HepG2 (cell line): ENCODE results near the gene SRRM2. TPM values are rescaled to one million over a fixed set of nuclear protein-coding genes. Genes with fewer than 3 reads are reported as not detected.

ENCODE experiments used
- ELF3 ChIP-seq: IDR thresholded peaks from 2 replicates; pipeline ENCODE4 v1.6.1; 2016; ENCODE audit warnings: missing genetic modification reagents, missing compliant biosample characterization
- HHEX ChIP-seq: IDR thresholded peaks from 2 replicates; pipeline ENCODE4 v1.6.1; 2016; ENCODE audit warnings: control low read depth
- HNF4G ChIP-seq, 2 experiments: sonication (generic) in 1 of 2; formaldehyde crosslinking in 1 of 2; IDR thresholded peaks; 2 replicates each; pipeline versions ENCODE4 v1.4.0 to v1.6.1; 2011 to 2020; ENCODE audit warnings: borderline replicate concordance in 2 of 2, low read depth in 2 of 2, mild to moderate bottlenecking in 2 of 2, low read length in 1 of 2, missing genetic modification reagents in 1 of 2, moderate library complexity in 1 of 2
- MTF1 ChIP-seq: sonication (generic); formaldehyde crosslinking; IDR thresholded peaks from 2 replicates; pipeline ENCODE4 v1.5.0; 2020; ENCODE audit warnings: missing genetic modification reagents
- NBN ChIP-seq: fragments of 450-650 bp; conservative IDR thresholded peaks from 2 replicates; pipeline ENCODE4 v1.6.1; 2017
- PAF1 ChIP-seq: IDR thresholded peaks from 2 replicates; pipeline ENCODE4 v1.6.1; 2016; ENCODE audit warnings: missing genetic modification reagents, missing compliant biosample characterization
- RARA ChIP-seq: IDR thresholded peaks from 2 replicates; pipeline ENCODE4 v1.6.1; 2016; ENCODE audit warnings: missing genetic modification reagents, missing compliant biosample characterization
- SUZ12 ChIP-seq: fragments of 150-350 bp; IDR thresholded peaks from 2 replicates; pipeline ENCODE4 v1.6.1; 2014; ENCODE audit warnings: low read depth, low read length
- TFAP4 ChIP-seq: sonication (generic); IDR thresholded peaks from 2 replicates; pipeline ENCODE4 v1.6.1; 2016; ENCODE audit warnings: low read depth, borderline replicate concordance
- ZMAT5 ChIP-seq: sonication (generic); formaldehyde crosslinking; IDR thresholded peaks from 2 replicates; pipeline ENCODE4 v1.5.0; 2020; ENCODE audit warnings: mild to moderate bottlenecking, low read depth, missing genetic modification reagents, borderline replicate concordance
- ZNF205 ChIP-seq: IDR thresholded peaks from 2 replicates; pipeline ENCODE4 v1.6.1; 2018; ENCODE audit warnings: missing biosample characterization, missing genetic modification reagents
- ZNF605 ChIP-seq: sonication (generic); formaldehyde crosslinking; IDR thresholded peaks from 2 replicates; pipeline ENCODE4 v1.8.0; 2022; ENCODE audit warnings: mild to moderate bottlenecking, missing genetic modification reagents
- ZNF629 ChIP-seq: sonication (generic); formaldehyde crosslinking; conservative IDR thresholded peaks from 2 replicates; pipeline ENCODE4 v1.5.0; 2020; ENCODE audit warnings: missing genetic modification reagents
- ZNF678 ChIP-seq: sonication (generic); formaldehyde crosslinking; IDR thresholded peaks from 2 replicates; pipeline ENCODE4 v1.4.0; 2020; ENCODE audit warnings: mild to moderate bottlenecking, missing genetic modification reagents
- ZNF691 ChIP-seq: sonication (generic); formaldehyde crosslinking; IDR thresholded peaks from 2 replicates; pipeline ENCODE4 v1.4.0; 2020; ENCODE audit warnings: missing genetic modification reagents, low read depth, mild to moderate bottlenecking, borderline replicate concordance
- ZNF761 ChIP-seq: sonication (generic); formaldehyde crosslinking; conservative IDR thresholded peaks from 2 replicates; pipeline ENCODE4 v1.4.0; 2020; ENCODE audit warnings: mild to moderate bottlenecking, missing genetic modification reagents
- ZSCAN21 ChIP-seq: sonication (generic); formaldehyde crosslinking; IDR thresholded peaks from 2 replicates; pipeline ENCODE4 v1.8.0; 2022; ENCODE audit warnings: mild to moderate bottlenecking, missing genetic modification reagents, moderate library complexity, borderline replicate concordance
- polyA plus RNA-seq, 8 experiments: library from polyadenylated mRNA; depleted of rRNA in 3 of 8; stranded (reverse) in 7 of 8; unstranded in 1 of 8; fragments of >200 nt; fragmentation: Illumina TruSeq in 4 of 8; extraction: Trizol in 4 of 8; gene quantifications; 2 replicates each; pipeline versions ENCODE4 v1.2.1 to v1.2.3, GENCODE V29; 2011 to 2016; ENCODE audit warnings: low read depth in 4 of 8, missing spikeins in 1 of 8, mixed read lengths in 1 of 8; ENCODE audit not compliant: insufficient read depth in 1 of 8
- total RNA-seq, 5 experiments: library from RNA; depleted of rRNA; stranded (reverse); fragments of >200 nt; fragmentation: Illumina TruSeq; extraction: Trizol; gene quantifications; 2 replicates each; pipeline ENCODE4 v1.2.3, GENCODE V29; 2016; ENCODE audit warnings: low read depth in 1 of 5
- TF ChIP-seq, protein P1 (sequence below): sonication (generic); formaldehyde crosslinking; IDR thresholded peaks from 2 replicates; pipeline ENCODE4 v1.8.0; 2022; ENCODE audit warnings: mild to moderate bottlenecking, missing genetic modification reagents, moderate library complexity
- TF ChIP-seq, protein P2 (sequence below): IDR thresholded peaks from 2 replicates; pipeline ENCODE4 v1.6.1; 2016; ENCODE audit warnings: missing biosample characterization, missing genetic modification reagents, low read depth
- TF ChIP-seq, protein P3 (sequence below): sonication (generic); formaldehyde crosslinking; IDR thresholded peaks from 2 replicates; pipeline ENCODE4 v1.4.0; 2020; ENCODE audit warnings: mild to moderate bottlenecking, missing genetic modification reagents
- TF ChIP-seq, protein P4 (sequence below): sonication (generic); formaldehyde crosslinking; IDR thresholded peaks from 2 replicates; pipeline ENCODE4 v1.5.0; 2020; ENCODE audit warnings: missing genetic modification reagents

SRRM2 gene
- total and polyA plus RNA-seq, 2 of the 13 experiments (the other 11 are each of a cell fraction or from before 2014, with no cell fraction given) = 50.4 to 112 TPM

DNA sequence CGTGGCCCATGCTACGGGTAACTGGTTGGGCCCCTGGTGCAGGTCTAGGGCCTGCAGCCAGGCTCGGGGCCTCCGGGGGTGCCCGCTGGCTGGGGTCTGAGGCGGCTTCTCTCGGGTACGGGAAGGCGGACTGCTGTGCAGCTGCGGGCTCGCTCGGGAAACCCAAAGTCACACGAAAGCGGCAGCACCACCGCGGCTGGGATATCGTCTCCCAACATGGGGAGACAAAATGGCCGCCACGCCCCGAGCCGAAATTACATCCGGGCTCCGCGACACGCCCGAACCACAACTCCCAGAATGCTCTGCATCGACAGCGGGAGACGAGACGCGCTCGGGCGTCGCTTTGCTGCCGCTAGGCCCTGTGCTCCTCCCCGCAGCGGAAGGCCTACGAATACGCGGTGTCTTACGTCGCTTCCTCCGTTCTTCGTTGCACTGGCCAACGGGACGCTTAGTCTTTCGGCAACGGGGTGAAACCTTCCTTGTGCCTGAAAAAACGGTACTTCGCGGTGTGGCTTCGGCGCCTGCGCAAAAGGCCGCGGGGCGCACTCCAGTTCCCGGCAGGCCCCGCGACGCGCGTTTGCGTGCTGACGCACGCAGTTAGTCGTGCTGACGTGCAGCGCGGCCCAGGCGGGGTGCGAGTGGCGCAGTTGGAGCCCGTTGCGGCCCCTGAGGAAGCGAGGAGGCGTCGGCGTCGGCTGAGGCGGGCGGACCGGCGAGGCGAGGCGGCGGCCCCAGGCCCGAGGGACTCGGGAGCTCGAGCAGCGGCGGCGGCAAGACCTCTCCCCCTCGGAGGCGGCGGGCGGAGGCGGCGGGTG, at the start of gene SRRM2 (continued):
- peak; percentile 74; the same call in 1 of the 2 replicates for TF ChIP-seq ZNF761 (CRISPR knock-in tag)
- TF ChIP-seq, protein P1, sequence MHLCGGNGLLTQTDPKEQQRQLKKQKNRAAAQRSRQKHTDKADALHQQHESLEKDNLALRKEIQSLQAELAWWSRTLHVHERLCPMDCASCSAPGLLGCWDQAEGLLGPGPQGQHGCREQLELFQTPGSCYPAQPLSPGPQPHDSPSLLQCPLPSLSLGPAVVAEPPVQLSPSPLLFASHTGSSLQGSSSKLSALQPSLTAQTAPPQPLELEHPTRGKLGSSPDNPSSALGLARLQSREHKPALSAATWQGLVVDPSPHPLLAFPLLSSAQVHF (CRISPR knock-in tag) = no peak; the same call in 1 of the 2 replicates
- TF ChIP-seq ZNF205 = no peak
- peak; percentile 9; the same call in 1 of the 2 replicates for TF ChIP-seq ELF3 (CRISPR knock-in tag)
- TF ChIP-seq NBN = no peak
- TF ChIP-seq, protein P2, sequence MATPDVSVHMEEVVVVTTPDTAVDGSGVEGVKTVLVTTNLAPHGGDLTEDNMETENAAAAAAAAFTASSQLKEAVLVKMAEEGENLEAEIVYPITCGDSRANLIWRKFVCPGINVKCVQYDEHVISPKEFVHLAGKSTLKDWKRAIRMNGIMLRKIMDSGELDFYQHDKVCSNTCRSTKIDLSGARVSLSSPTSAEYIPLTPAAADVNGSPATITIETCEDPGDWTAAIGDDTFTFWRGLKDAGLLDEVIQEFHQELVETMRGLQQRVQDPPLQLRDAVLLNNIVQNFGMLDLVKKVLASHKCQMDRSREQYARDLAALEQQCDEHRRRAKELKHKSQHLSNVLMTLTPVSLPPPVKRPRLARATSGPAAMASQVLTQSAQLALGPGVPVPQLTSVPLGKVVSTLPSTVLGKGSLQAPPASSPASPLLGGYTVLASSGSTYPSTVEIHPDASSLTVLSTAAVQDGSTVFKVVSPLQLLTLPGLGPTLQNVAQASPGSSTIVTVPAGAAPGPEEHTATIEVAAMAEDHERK = peak; percentile 97
- TF ChIP-seq SUZ12 = peak; percentile 57
- TF ChIP-seq, protein P3, sequence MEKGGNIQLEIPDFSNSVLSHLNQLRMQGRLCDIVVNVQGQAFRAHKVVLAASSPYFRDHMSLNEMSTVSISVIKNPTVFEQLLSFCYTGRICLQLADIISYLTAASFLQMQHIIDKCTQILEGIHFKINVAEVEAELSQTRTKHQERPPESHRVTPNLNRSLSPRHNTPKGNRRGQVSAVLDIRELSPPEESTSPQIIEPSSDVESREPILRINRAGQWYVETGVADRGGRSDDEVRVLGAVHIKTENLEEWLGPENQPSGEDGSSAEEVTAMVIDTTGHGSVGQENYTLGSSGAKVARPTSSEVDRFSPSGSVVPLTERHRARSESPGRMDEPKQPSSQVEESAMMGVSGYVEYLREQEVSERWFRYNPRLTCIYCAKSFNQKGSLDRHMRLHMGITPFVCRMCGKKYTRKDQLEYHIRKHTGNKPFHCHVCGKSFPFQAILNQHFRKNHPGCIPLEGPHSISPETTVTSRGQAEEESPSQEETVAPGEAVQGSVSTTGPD (CRISPR knock-in tag) = no peak; the same call in 1 of the 2 replicates
- TF ChIP-seq MTF1 (CRISPR knock-in tag) = no peak; the same call in 1 of the 2 replicates
- TF ChIP-seq ZNF678 = peak; percentile 69; the same call in 1 of the 2 replicates
- TF ChIP-seq RARA (CRISPR knock-in tag) = no peak
- no peak; the same call in none of the 2 replicates for TF ChIP-seq HHEX (CRISPR knock-in tag)
- peak; percentile 81 for TF ChIP-seq ZSCAN21
- TF ChIP-seq, protein P4, sequence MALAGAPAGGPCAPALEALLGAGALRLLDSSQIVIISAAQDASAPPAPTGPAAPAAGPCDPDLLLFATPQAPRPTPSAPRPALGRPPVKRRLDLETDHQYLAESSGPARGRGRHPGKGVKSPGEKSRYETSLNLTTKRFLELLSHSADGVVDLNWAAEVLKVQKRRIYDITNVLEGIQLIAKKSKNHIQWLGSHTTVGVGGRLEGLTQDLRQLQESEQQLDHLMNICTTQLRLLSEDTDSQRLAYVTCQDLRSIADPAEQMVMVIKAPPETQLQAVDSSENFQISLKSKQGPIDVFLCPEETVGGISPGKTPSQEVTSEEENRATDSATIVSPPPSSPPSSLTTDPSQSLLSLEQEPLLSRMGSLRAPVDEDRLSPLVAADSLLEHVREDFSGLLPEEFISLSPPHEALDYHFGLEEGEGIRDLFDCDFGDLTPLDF (CRISPR knock-in tag) = peak; percentile 74
- TF ChIP-seq ZNF691 (CRISPR knock-in tag) = peak; percentile 90; the same call in 1 of the 2 replicates
- TF ChIP-seq ZMAT5 (CRISPR knock-in tag) = no peak
- no peak for TF ChIP-seq ZNF629 (CRISPR knock-in tag)
- TF ChIP-seq ZNF605 (CRISPR knock-in tag) = peak; percentile 87
- TF ChIP-seq PAF1 (CRISPR knock-in tag) = no peak
- TF ChIP-seq HNF4G (IDR thresholded peaks at IDR 0.05; ENCODE audit: borderline replicate concordance, low read depth, low read length) = no peak
- no peak; the same call in 1 of the 2 replicates for TF ChIP-seq HNF4G (CRISPR knock-in tag; IDR thresholded peaks at IDR 0.05; ENCODE audit: borderline replicate concordance, low read depth)
- 0 out of 2 replicates have a peak, but pooled peaks have one; percentile 7 for TF ChIP-seq TFAP4
